COLO829 (cell line): Measurements from ENCODE around the gene SOWAHB.
"Not testable (repeated sequence)": the region's sequence is repeated elsewhere in the genome, so short reads cannot be mapped to it uniquely, and the experiment has no call there.

ENCODE experiments used
- DNase-seq: peaks from one replicate; pipeline ENCODE4 v3.0.0; 2012; ENCODE audit warnings: low spot score

SOWAHB gene

DNA sequence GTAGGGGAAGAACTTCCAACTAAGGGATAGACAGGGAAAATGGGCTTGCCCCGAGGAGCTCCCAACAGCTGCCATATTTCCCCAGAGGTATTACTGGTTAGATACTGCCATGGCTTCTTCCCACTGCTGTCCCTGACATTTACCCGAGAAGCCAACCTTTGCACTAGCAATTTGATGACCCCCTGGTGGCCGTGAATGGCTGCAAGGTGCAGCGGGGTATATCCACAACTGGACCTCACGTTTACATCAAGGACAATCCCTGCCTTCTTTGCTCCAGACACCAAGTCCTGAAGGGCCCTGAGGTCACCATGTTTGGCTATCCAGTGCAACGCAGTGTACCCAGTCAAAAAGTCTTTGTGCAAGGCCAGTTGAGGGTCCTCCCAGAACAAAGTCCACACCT, 2.3 kb downstream of the SOWAHB start:
- DNase-seq, result no peak

DNA sequence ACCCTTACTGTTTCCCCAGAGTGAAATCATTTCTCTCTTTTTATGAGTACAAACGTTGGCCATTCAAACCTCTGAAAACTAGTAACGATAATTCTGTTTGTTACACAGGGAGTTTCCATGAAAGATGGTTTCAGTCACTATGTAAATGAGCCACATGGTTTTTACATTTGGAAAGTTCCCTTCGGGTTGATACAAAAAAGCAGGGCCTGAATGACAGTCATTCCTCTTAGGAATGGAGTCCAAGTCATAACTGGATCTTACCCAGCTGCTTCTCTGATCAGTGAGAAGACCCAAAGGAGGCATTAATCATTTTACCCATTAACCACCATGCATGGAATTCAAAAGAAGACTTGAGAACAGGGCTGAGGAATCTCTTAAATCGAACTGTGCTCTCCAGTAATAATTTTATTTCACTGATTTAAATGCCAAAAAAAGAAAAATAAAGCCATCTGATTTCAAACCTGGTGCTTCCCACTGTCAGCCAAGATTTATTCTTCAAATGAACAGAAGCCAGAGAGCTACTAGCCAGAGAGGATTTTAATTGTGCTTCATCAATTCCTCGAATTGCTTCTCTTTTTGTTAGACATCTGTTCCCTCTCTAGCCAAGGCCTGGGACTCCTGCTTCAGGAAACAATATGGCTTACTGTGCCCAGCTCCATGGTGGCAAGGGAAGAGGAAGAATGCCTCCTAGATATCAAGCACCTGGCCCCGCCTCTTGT, 3.2 kb downstream of the SOWAHB start:
- no peak for DNase-seq

DNA sequence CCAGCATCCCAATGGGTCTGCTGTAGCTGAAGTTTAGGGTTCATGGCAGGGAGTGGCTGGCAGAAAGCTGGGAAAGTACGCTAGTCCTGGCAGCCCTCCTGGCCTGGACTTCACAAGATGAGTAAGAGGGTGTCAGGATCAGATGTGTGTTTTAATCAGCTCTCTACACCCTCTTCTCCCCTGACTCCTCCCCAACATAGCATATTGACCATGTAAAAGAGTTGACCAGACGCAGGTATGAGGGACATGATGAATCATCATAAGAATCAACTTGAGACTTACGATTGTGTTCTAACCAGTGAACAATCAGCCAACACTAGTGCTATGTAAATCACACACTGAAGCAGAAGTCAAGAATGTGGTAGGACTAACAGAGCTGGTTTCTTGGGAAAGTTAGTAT, 5.3 kb downstream of the SOWAHB start:
- no peak for DNase-seq

DNA sequence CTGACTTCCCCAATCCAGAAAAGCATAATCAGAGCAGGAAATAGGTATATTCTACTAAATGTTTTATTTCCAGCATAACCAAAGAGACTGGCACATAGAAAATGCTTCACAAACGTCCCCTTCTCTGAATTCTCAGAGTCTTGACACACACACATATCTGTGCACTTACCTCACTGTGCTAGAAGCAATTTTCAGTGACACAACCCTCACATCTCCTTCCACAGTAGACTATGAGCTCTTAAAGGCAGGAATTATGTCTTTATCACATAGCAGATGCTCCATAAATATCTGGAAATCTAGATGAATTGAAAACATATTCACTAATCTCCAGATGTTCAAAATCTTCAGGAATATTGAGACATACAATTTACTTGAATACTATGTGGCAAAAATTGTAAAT, 5.9 kb downstream of the SOWAHB start:
- no peak for DNase-seq

DNA sequence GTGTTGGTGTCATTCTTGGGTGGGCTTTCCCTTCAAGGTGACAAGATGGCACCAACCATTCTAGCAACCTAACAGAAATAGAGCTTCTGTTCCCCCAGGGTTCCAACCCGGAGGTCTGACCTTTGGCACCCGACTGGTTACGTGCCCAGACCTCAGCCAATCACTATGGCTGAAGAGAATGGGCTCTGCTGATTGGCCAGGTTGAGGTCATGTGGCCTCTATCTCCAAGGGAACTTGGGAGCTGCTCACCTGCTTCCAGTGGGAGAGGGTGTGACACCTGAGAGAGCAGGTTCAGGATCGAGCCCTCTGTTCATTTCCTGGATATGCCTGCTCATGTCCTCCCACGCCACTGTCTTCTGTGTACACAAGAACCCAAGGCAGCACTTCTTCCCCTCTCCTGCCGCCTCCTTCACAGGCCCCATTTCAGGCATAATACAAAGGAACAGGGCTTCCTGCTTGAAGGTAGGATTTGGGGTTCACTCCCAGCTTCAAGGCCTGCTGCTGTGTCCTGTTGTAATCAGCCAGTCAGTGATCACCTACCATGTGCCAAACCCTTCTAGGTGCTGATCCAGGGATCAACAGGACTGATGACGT, 11.0 kb downstream of the SOWAHB start:
- no peak for DNase-seq

DNA sequence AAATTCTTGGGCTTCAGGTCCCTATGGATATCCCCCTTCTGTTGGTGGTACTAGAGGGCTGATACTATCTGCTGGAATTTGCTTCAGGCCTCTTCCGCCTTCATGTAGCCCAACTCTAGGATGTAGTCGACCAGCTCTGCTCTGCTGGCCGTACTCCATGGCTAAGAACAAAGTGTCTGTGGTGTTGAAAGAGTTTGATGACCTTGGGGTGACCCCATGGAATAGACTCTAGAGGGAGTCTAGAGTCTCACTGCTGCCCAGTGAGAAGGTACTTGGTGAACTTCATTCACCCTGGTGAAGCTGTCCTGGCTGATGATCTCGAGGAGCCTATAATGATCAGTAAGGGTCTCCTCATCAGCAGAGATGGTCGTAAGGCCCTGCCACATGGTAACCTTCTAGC, 11.7 kb downstream of the SOWAHB start:
- no peak for DNase-seq

DNA sequence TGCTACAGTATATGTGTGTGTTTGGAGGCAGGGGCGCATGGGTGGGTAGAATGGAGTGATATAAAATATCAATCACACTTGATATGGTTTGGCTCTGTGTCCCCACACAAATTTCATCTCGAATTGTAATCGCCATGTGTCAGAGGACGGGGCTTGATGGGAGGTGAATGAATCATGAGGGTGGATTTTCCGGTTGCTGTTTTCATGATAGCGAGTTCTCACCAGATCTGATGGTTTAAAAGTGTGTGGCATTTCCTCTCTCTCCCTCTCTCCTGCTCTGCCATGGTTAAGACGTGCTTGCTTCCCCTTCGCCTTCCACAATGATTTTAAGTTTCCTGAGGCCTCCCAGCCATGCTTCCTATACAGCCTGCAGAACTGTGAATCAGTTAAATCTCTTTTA, 14.8 kb downstream of the SOWAHB start:
- DNase-seq, result no peak

DNA sequence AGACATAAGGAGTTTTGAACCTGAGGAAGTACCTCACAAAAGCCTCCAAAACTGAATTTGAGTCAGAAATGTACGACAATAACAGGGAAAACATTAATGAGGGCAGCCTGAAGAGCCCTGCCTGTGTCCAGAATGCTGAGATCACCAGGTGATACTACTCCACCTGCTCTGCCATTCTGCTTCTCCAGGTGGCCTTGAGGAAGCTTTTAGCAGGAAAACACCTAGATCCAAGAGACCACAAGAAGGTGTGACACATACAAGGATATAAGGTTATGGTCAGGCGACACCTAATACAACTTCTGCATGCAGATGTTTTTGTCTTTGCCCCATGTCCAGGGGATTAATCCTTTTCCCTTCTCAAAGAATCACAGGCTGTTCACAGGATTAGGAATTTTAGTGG, 15.3 kb downstream of the SOWAHB start:
- no peak for DNase-seq

DNA sequence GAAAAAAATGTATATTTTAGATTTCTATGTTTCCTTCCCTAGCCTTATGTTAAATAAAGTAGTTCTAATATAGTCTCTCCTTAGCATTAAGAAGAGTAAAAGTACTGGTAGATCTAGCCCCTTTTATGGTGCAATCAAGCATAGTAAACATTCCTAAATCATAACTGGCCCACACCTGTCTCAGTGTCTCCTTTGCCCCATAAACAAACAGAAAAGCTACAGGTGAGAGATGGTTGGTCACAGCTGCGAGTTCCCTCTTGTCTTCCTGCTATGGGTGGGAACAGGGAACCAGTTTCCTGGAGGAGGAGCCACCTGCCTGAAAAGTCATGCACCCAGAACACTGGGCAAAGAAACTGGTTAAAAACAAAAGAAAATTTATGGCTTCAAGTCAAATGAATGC, 16.6 kb downstream of the SOWAHB start:
- no peak for DNase-seq

DNA sequence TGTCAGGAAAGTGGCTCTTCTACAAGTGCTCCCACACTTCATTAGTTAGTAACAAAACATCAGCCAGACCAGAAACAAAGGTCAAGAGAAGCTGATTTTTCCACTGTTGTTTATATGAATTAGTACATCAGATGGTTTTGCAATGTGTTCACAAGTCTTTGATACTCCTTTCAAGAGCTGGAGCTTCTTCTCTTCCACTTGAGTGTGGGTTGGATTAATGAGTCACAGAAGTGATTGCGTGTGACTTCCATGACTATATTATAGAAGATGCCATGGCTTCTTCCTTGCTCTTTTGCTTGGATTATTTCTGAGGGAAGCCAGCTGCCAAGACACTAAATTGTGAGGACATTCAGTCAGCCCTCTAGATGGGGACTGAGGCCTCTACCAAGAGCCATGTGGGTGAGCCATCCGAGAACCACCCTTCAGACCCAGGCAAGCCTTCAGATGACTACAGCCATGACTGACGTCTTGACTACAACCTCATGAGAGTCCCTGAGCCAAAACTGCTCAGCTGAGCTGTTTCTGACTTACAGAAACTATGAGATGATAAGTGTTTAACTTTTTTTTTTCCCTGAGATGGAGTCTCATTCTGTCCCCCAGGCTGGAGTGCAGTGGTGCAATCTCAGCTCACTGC, 18.1 kb downstream of the SOWAHB start:
- no peak for DNase-seq

DNA sequence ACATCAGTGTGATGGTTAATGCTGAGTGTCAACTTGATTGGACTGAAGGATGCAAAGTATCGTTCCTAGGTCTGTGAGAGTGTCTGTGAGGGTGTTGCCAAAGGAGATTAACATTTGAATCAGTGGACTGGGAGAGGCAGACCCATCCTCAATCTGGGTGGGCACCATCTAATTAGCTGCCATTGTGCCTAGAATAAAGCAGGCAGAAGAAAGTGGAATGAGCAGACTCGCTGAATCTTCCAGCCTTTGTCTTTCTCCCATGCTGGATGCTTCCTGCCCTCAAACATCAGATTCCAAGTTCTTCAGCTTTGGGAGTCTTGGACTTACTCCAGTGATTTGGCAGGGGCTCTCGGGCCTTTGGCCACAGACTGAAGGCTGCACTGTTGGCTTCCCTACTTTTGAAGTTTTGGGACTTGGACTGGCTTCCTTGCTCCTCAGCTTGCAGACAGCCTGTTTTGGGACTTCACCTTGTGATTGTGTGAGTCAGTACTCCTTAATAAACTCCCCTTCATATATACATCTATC, 19.2 kb downstream of the SOWAHB start:
- DNase-seq, result not testable (repeated sequence)

DNA sequence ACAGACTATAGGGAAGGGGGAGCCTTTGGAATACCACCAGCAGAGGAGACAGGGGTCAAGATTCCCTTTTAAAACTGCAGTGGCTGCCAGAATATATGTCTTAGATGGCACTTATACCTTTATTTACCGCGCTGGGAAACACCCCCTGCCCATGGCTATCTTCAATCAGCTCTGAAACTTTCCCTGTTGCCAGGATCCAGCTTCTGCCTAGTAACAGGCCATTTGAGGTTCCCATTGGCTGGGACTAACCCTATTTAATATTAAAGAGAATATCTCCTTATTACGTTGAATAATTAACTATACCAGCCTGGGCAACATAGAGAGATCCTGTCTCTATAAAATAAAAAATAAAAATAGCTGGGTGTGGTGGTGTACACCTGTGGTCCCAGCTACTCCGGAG, 23.8 kb downstream of the SOWAHB start:
- DNase-seq, result peak; percentile 31

DNA sequence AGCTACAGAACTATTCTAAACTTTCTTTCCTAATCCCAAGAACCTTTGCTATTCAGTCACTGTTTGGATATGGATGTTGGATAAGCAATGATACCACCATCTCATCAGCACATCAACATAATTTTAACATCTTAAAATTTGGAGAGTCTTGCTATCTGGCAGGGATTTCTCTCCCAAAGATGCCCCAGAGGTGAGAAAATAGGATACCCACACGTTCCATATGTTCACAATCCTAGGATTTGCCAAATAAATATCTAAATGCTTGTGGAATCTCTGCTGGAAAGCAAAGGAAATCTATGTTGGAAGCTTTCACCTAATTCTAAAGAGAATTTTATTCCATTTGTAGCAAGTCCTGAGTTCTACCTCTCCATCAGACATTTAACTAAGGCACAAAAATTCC, 24.4 kb downstream of the SOWAHB start:
- DNase-seq, result no peak

DNA sequence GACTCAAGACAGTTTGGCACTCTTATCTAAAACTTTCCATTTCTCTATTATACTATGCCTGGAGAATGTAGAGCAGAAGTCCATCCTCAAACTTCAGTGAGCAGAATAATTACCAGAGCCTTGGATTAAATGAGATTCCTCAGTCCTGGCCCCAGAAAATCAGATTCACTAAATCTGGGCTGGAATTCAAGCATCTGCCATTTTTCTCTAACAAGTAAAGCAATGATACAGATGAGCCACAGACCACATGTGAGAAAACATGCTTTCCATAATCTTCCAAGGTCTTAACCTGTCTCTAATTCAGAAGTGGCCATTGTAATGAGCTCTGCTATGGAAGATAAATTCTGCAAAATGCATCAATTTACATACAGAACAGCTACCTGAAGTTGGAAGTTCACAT, 25.4 kb downstream of the SOWAHB start:
- no peak for DNase-seq

DNA sequence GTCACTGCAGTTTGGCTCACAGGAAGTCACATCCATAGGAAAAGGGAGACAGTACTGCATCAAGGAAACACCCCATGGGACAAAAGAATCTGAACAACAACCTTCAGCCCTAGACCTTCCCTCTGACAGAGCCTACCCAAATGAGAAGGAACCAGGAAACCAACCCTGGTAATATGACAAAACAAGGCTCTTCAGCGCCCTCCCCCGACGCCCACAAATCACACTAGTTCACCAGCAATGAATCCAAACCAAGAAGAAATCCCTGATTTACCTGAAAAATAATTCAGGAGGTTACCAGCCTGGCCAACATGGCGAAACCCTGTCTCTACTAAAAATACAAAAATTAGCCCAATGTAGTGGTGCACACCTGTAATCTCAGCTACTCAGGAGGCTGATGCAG, 29.2 kb downstream of the SOWAHB start:
- not testable (repeated sequence) for DNase-seq

DNA sequence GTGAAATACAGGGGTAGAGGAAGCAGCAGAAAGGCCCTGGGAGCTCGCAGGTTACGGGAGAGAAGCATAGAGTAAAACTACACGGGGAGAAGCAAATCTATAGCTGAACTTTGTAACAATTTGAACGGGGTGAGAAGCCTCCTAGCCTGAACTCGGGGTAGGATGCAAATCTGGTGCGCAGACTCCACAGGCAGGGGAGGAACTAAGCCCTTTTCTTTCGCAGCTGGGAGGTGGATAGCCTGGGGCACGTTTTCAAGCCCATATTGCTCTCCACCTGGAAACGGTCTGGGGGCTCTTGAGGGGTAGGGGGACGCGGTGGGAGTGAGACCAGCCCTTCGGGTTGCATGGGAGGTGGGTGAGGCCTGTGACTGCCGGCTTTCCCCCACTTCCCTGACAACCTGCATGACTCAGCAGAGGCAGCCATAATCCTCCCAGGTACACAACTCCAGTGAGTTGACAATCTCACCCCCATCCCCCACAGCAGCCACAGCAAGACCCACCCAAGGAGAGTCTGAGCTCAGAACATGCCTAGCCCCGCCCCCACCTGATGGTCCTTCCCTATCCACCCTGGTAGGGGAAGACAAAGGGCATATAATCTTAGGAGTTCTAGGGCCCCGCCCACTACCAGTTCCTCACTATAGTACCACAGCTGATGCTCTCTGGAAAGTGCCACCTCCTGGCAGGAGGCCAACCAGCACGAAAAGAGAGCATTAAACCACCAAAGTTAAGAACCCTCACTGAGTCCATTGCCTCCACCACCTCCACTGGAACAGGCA, 29.9 kb downstream of the SOWAHB start:
- no peak for DNase-seq

DNA sequence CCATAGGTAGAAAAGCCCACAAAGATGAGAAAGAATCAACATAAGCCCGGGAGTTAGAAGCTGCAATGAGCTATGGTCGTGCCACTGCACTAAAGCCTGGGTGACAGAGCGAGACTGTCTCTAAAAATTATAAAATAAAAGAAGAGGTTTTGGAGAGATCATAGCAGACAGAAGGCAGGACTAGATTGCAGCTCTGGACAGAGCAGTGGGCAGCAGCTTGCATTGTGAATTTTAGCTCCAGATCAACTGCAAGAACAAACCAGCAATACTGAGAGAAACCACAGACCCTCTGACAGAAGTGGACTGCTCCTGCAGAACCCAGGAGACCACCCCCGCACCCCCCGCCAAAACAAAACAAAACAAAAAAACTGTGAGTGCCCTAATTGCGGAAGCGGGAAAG, 30.6 kb downstream of the SOWAHB start:
- DNase-seq, result no peak

DNA sequence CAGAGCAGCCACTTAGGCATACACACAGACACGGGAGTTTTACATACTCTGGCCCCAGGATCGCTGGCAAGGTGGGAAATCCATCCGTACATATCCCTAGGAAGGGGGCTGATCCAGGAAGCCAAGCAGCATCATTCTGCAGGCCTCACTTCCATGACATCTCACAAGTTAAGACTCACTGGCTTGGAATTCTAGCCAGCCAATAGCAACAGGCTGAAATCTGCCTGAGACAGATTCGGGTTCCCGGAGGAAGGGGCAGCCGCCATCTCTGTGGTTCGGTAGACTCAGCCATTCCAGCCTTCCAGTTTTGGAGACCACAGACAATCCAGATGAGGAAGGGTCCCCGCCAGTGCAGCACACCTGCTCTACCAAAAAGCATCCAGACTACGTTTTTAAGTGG, 31.3 kb downstream of the SOWAHB start:
- DNase-seq, result no peak

DNA sequence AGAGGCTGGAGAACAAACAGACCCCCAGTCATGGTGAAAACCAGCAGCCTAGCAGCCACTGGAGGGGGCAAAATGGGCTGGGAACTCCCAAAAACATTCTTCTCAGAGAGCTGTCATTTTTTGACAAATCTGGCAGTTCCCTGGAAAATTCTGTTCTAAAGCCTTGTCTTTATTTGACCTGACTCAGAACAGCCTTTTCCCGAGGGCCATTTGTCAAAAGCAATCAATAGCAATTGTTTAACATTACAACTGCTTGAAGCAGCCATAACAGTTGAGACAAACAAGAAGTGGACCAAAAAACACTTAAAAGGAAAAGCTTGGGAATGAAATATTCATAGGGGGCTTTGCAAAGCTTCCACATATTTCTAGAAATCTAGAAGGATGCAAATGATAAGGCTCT, 39.6 kb downstream of the SOWAHB start:
- DNase-seq, result no peak

DNA sequence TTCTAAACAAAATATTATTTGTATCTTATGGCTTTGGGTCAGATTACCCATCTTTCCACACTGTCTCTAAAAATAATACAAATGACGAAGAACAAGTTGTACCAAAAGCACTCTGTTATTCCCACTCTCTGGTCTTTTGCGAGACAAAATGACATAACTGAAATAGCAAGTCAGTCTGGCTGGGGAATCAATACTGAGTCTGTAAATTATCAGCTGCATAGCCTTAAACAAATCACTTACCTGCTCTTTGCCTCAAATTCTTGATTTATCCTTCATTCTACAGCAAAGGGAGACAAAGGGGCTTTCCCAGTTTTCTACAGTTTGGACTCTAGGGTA, 40.9 kb downstream of the SOWAHB start:
- no peak for DNase-seq

DNA sequence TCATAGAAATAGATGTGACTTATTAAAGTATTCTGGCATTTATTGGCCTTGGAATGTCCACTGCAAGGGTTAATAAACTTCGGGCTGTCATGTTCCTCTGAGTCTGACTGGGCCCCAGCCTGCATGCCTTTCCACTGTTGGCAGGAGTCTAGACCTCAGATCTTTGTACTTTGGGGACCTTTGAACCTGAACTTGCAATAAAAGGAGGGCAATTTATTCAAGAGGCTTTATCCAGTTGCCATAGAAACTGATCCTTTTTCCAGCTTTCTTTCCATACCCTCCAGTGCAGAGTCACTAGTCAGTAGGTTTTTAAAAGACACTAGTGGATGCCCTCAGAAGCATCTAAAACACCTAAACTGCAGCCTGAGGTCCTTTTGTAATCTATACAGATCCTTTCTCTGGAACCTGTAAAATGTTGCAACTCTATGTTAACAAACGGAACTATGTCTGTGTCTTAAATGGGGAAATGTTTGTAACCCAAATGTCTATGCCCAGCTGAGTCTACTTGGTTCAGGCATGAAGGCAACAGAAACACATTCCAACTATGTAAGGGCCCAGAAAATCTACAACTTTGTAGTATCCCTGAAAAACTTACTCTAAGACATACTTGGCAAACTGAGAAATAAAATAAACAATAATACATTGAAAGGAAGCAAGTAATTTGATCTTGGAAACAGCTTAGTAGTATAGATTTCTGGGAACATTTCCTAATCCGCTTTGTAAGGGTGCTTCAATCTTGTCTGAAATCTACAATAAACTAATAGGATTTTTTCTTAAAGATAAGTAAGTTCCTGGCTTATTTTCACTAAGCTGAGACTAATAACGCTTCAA, 41.5 kb downstream of the SOWAHB start:
- DNase-seq, result peak; percentile 23

DNA sequence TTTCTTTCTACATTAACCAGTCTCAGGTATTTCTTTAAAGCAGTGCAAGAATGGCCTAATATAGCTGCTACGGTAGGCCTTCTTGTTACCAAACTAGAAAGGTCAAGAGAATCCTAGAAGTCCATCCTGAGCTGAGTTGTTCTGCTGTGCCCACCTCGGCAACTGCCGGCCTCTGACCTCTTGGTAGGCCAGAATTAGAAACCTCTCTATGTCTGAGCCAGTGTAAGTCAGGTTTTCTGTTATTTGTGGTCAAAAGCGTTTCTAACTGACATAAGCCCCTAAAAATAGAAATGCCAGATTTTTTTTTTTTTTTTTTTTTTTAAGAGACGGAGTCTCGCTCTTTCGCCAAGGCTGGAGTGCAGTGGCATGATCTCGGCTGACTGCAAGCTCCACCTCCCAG, 43.1 kb downstream of the SOWAHB start:
- DNase-seq, result no peak
